ENCODE data around the gene KCND1.

KCND1 gene

GRCh38 chrX:49000636-49001035 is 29.0 kb upstream of the KCND1 start:
- H3K9me3 ChIP-seq (ENCODE audit: insufficient read depth, low read length) = no peaks in the 10 kb centered on the region
- H3K4me1 ChIP-seq (ENCODE audit: insufficient read depth, insufficient read length) = no peaks in the 10 kb centered on the region
- TF ChIP-seq SUZ12 (IDR thresholded peaks at IDR 0.05; ENCODE audit: extremely low read depth, insufficient read depth, insufficient read length) (no peak), ZNF274 (IDR thresholded peaks at IDR 0.05; ENCODE audit: low read depth, low read length) (no peak), YY1 (IDR thresholded peaks at IDR 0.05; ENCODE audit: insufficient read depth, insufficient read length) (no peak)
- peaks cover 38% of the 10 kb centered on the region for H3K36me3 ChIP-seq (ENCODE audit: insufficient read depth, insufficient read length, low read length)
- peak overlapping the region; percentile 93 for H3K4me3 ChIP-seq (ENCODE audit: insufficient read length, low read depth)
- no peaks in the 10 kb centered on the region for H3K27me3 ChIP-seq (ENCODE audit: insufficient read depth, insufficient read length)
- H3K9ac ChIP-seq (ENCODE audit: insufficient read length, low read depth) = no peak overlapping the region
- DNase-seq (ENCODE audit: low read depth, low spot score) = no peak

- DNase-seq (ENCODE audit: low read depth, low spot score) = no peak
- Histone ChIP-seq H3K36me3 (ENCODE audit: insufficient read depth, insufficient read length, low read length) (peaks cover 49% of the 10 kb centered on the region), H3K9ac (ENCODE audit: insufficient read length, low read depth) (no peak overlapping the region), H3K9me3 (ENCODE audit: insufficient read depth, low read length) (no peaks in the 10 kb centered on the region), H3K4me1 (ENCODE audit: insufficient read depth, insufficient read length) (no peaks in the 10 kb centered on the region), H3K27me3 (ENCODE audit: insufficient read depth, insufficient read length) (no peaks in the 10 kb centered on the region), H3K4me3 (ENCODE audit: insufficient read length, low read depth) (no peak overlapping the region)
- TF ChIP-seq YY1 (IDR thresholded peaks at IDR 0.05; ENCODE audit: insufficient read depth, insufficient read length) (no peak), SUZ12 (IDR thresholded peaks at IDR 0.05; ENCODE audit: extremely low read depth, insufficient read depth, insufficient read length) (no peak), ZNF274 (IDR thresholded peaks at IDR 0.05; ENCODE audit: low read depth, low read length) (no peak)
These were observed 27.4 kb upstream of the KCND1 start for GRCh38 chrX:48999030-48999429.

GRCh38 chrX:48998391-48998790 is 26.7 kb upstream of the KCND1 start:
- Histone ChIP-seq H3K9ac (ENCODE audit: insufficient read length, low read depth) (no peak overlapping the region), H3K27me3 (ENCODE audit: insufficient read depth, insufficient read length) (no peaks in the 10 kb centered on the region), H3K4me3 (ENCODE audit: insufficient read length, low read depth) (no peak overlapping the region), H3K36me3 (ENCODE audit: insufficient read depth, insufficient read length, low read length) (peaks cover 55% of the 10 kb centered on the region), H3K9me3 (ENCODE audit: insufficient read depth, low read length) (no peaks in the 10 kb centered on the region), H3K4me1 (ENCODE audit: insufficient read depth, insufficient read length) (no peaks in the 10 kb centered on the region)
- no peak for DNase-seq (ENCODE audit: low read depth, low spot score)
- no peak for TF ChIP-seq SUZ12 (IDR thresholded peaks at IDR 0.05; ENCODE audit: extremely low read depth, insufficient read depth, insufficient read length)

GRCh38 chrX:48997865-48998264 is 26.2 kb upstream of the KCND1 start:
- H3K4me1 ChIP-seq (ENCODE audit: insufficient read depth, insufficient read length) = no peaks in the 10 kb centered on the region
- no peak for DNase-seq (ENCODE audit: low read depth, low spot score)
- H3K27me3 ChIP-seq (ENCODE audit: insufficient read depth, insufficient read length) = no peaks in the 10 kb centered on the region
- no peak for TF ChIP-seq ZNF274 (IDR thresholded peaks at IDR 0.05; ENCODE audit: low read depth, low read length)
- no peak for TF ChIP-seq YY1 (IDR thresholded peaks at IDR 0.05; ENCODE audit: insufficient read depth, insufficient read length)
- no peak for TF ChIP-seq SUZ12 (IDR thresholded peaks at IDR 0.05; ENCODE audit: extremely low read depth, insufficient read depth, insufficient read length)
- H3K9me3 ChIP-seq (ENCODE audit: insufficient read depth, low read length) = no peaks in the 10 kb centered on the region
- peaks cover 60% of the 10 kb centered on the region for H3K36me3 ChIP-seq (ENCODE audit: insufficient read depth, insufficient read length, low read length)
- no peak overlapping the region for H3K4me3 ChIP-seq (ENCODE audit: insufficient read length, low read depth)
- no peak overlapping the region for H3K9ac ChIP-seq (ENCODE audit: insufficient read length, low read depth)

- DNase-seq (ENCODE audit: low read depth, low spot score) = no peak
- no peak overlapping the region for H3K9ac ChIP-seq (ENCODE audit: insufficient read length, low read depth)
- H3K27me3 ChIP-seq (ENCODE audit: insufficient read depth, insufficient read length) = no peaks in the 10 kb centered on the region
- no peaks in the 10 kb centered on the region for H3K4me1 ChIP-seq (ENCODE audit: insufficient read depth, insufficient read length)
- H3K36me3 ChIP-seq (ENCODE audit: insufficient read depth, insufficient read length, low read length) = peaks cover 62% of the 10 kb centered on the region
- no peak for TF ChIP-seq YY1 (IDR thresholded peaks at IDR 0.05; ENCODE audit: insufficient read depth, insufficient read length)
- TF ChIP-seq ZNF274 (IDR thresholded peaks at IDR 0.05; ENCODE audit: low read depth, low read length) = no peak
- TF ChIP-seq SUZ12 (IDR thresholded peaks at IDR 0.05; ENCODE audit: extremely low read depth, insufficient read depth, insufficient read length) = no peak
- no peak overlapping the region for H3K4me3 ChIP-seq (ENCODE audit: insufficient read length, low read depth)
- no peaks in the 10 kb centered on the region for H3K9me3 ChIP-seq (ENCODE audit: insufficient read depth, low read length)
These were observed 25.8 kb upstream of the KCND1 start for GRCh38 chrX:48997455-48997854.

- H3K27me3 ChIP-seq (ENCODE audit: insufficient read depth, insufficient read length) = no peaks in the 10 kb centered on the region
- DNase-seq (ENCODE audit: low read depth, low spot score) = no peak
- TF ChIP-seq YY1 (IDR thresholded peaks at IDR 0.05; ENCODE audit: insufficient read depth, insufficient read length) = no peak
- TF ChIP-seq SUZ12 (IDR thresholded peaks at IDR 0.05; ENCODE audit: extremely low read depth, insufficient read depth, insufficient read length) = no peak
- no peak for TF ChIP-seq ZNF274 (IDR thresholded peaks at IDR 0.05; ENCODE audit: low read depth, low read length)
- H3K36me3 ChIP-seq (ENCODE audit: insufficient read depth, insufficient read length, low read length) = peaks cover 66% of the 10 kb centered on the region
- no peak overlapping the region for H3K9ac ChIP-seq (ENCODE audit: insufficient read length, low read depth)
- H3K9me3 ChIP-seq (ENCODE audit: insufficient read depth, low read length) = no peaks in the 10 kb centered on the region
- no peaks in the 10 kb centered on the region for H3K4me1 ChIP-seq (ENCODE audit: insufficient read depth, insufficient read length)
- no peak overlapping the region for H3K4me3 ChIP-seq (ENCODE audit: insufficient read length, low read depth)
These were observed 25.3 kb upstream of the KCND1 start for GRCh38 chrX:48996969-48997368.

- Histone ChIP-seq H3K36me3 (ENCODE audit: insufficient read depth, insufficient read length, low read length) (peaks cover 77% of the 10 kb centered on the region), H3K9me3 (ENCODE audit: insufficient read depth, low read length) (no peaks in the 10 kb centered on the region), H3K9ac (ENCODE audit: insufficient read length, low read depth) (no peak overlapping the region), H3K27me3 (ENCODE audit: insufficient read depth, insufficient read length) (no peaks in the 10 kb centered on the region), H3K4me3 (ENCODE audit: insufficient read length, low read depth) (no peak overlapping the region), H3K4me1 (ENCODE audit: insufficient read depth, insufficient read length) (no peaks in the 10 kb centered on the region)
- TF ChIP-seq ZNF274 (IDR thresholded peaks at IDR 0.05; ENCODE audit: low read depth, low read length) (no peak), YY1 (IDR thresholded peaks at IDR 0.05; ENCODE audit: insufficient read depth, insufficient read length) (no peak)
- no peak for DNase-seq (ENCODE audit: low read depth, low spot score)
These were observed 20.7 kb upstream of the KCND1 start for GRCh38 chrX:48992341-48992740.

GRCh38 chrX:48989483-48989882 is 17.8 kb upstream of the KCND1 start:
- no peak for DNase-seq (ENCODE audit: low read depth, low spot score)
- Histone ChIP-seq H3K4me1 (ENCODE audit: insufficient read depth, insufficient read length) (no peaks in the 10 kb centered on the region), H3K4me3 (ENCODE audit: insufficient read length, low read depth) (no peak overlapping the region), H3K27me3 (ENCODE audit: insufficient read depth, insufficient read length) (no peaks in the 10 kb centered on the region), H3K9me3 (ENCODE audit: insufficient read depth, low read length) (no peaks in the 10 kb centered on the region), H3K9ac (ENCODE audit: insufficient read length, low read depth) (no peak overlapping the region), H3K36me3 (ENCODE audit: insufficient read depth, insufficient read length, low read length) (peaks cover 68% of the 10 kb centered on the region)
- TF ChIP-seq SUZ12 (IDR thresholded peaks at IDR 0.05; ENCODE audit: extremely low read depth, insufficient read depth, insufficient read length) = no peak
- TF ChIP-seq YY1 (IDR thresholded peaks at IDR 0.05; ENCODE audit: insufficient read depth, insufficient read length) = no peak
- no peak for TF ChIP-seq ZNF274 (IDR thresholded peaks at IDR 0.05; ENCODE audit: low read depth, low read length)
